Mucosa of rectum (tissue), 2 donors: ENCODE measurements around the gene SINHCAF.

ENCODE experiments used
- H3K27ac ChIP-seq, 2 donors: one replicate each; pipeline ENCODE4 v1.7.0; 2013; ENCODE audit warnings: inconsistent platforms in 2 of 2, low read depth in 2 of 2, low read length in 2 of 2
- H3K27me3 ChIP-seq, 2 donors: one replicate each; pipeline ENCODE4 v1.7.0; 2013; ENCODE audit warnings: low read length in 2 of 2; ENCODE audit not compliant: control insufficient read depth in 2 of 2, insufficient read depth in 2 of 2
- H3K36me3 ChIP-seq, 2 donors: one replicate each; pipeline ENCODE4 v1.7.0; 2013; ENCODE audit warnings: low read length in 2 of 2; ENCODE audit not compliant: control insufficient read depth in 2 of 2, insufficient read depth in 2 of 2
- H3K4me1 ChIP-seq, 2 donors: one replicate each; pipeline ENCODE4 v1.7.0; 2013; ENCODE audit warnings: low read length in 2 of 2, mild to moderate bottlenecking in 1 of 2; ENCODE audit not compliant: control insufficient read depth in 2 of 2, insufficient read depth in 2 of 2
- H3K4me3 ChIP-seq, 2 donors: one replicate each; pipeline ENCODE4 v1.7.0; 2013; ENCODE audit warnings: low read length in 2 of 2
- H3K9ac ChIP-seq, 2 donors: one replicate each; pipeline ENCODE4 v1.7.0; 2013; ENCODE audit warnings: low read length in 2 of 2, low read depth in 1 of 2, mild to moderate bottlenecking in 1 of 2
- H3K9me3 ChIP-seq, 2 donors: one replicate each; pipeline ENCODE4 v1.7.0; 2013; ENCODE audit warnings: low read length in 2 of 2; ENCODE audit not compliant: control insufficient read depth in 2 of 2
- donor health status: healthy.
- donor health status: Normal muscosa, but diverticular disease.

SINHCAF gene

DNA sequence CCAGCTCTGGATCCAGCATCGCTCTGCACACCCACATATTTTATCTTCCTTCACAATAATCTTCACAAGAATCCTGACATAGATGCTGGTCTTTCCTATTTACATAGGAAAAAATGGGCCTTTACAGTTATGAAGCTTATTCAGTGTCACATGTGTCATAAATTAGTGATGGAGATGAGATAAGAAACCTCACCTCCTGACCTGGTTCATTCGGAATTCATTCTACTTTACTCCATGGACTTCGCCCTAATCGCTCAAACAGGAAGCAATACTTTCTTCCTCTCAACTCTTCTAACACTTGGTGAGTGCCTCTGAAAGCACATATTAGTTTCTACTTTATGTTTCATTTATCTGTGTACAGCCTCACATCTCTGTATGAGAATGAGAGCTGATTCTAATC is 12.0 kb upstream of the SINHCAF start:
- no peaks in the 10 kb centered on the region for H3K36me3 ChIP-seq
- H3K4me1 ChIP-seq, result no peaks in the 10 kb centered on the region
- H3K27me3 ChIP-seq, result no peaks in the 10 kb centered on the region
- H3K9me3 ChIP-seq, result no peaks in the 10 kb centered on the region
- no peak overlapping the region for H3K9ac ChIP-seq
- no peak overlapping the region for H3K4me3 ChIP-seq
- no peak overlapping the region for H3K27ac ChIP-seq

DNA sequence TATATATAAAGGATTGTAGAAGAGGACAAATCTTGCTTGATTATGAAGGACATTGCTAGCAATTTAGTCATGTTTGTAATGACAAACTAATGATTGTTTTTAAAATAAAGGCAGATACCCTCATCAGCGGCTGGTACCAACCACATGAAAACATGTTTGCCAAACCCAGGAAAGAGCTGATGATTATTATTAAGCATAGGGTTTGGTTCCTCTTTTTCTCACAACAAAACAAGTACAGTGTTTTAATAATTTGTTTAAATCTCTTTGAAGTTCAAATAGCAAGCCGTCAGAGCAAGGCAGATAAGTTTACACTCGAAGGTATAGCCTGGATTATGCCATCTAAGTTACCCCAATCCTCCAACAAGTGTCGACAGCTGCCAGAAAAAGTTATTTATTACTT is 5.3 kb upstream of the SINHCAF start:
- Histone ChIP-seq H3K36me3 (no peaks in the 10 kb centered on the region), H3K9ac (no peak overlapping the region), H3K27me3 (no peaks in the 10 kb centered on the region), H3K4me1 (peaks cover 3% of the 10 kb centered on the region in 2 donors), H3K4me3 (no peak overlapping the region), H3K9me3 (no peaks in the 10 kb centered on the region), H3K27ac (no peak overlapping the region)

DNA sequence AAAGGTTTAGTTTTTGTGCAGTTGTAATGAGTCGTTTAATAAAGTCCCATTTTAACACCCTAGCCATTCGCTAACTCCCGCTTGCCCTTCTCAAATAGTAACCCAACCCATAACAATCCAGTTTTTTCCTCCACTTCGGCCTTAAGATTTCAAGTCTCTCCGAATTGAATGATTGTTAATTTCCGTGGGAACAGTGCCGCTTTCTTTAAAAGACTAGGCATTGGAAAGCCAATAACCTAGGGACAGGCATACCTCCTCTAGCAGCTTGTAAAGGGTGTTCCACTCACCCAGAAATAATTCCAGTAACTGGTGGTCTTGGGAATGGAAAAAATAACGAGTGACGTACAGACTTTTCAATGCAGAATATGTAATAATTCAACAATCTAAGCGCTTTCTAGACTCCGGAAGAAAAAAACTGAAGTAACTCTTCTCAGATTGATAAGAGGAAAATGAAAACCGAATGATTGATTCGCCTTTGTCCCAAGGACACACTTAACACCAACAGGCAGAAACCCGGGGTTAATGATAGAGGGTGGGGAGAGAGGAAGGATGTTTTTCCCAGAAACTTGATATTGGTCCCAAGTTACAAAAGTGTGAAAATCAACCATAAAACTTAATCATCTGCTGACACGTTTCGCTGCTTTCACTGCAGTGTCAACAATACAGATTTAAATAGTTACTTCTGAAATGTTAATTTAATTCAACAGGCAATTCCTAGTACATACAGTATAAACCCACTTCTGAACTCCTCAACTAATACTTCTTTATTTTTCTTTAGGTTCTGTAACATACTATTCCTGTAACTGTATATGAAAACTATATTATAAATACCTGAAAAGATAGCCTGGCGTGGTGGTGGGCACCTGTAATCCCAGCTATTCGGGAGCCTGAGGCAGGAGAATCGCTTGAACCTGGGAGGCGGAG is 1.0 kb upstream of the SINHCAF start:
- Histone ChIP-seq H3K4me1 (peaks cover 7 to 9% of the 10 kb centered on the region in 2 donors), H3K36me3 (no peaks in the 10 kb centered on the region), H3K4me3 (peak overlapping the region; percentile 85 to 92), H3K9me3 (no peaks in the 10 kb centered on the region), H3K27me3 (no peaks in the 10 kb centered on the region), H3K27ac (peak overlapping the region; percentile 79 to 93), H3K9ac (peak overlapping the region; percentile 89 to 93)

DNA sequence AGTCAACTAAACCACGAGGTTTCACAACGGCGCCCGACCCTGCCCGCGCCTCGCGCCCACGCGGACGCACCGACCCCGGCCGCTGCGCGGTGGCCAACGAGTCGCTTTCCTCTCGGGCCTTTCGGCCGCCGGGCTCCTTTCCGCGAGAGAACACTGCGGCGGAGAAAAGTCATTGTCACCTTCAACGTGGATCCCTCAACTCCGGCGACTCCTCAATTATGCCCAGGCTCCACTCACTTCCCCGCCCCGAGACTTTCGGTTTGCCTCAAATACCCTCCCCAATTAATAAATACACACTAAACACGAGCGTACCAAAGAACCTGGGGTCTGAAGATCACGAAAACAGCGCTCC is 450 bp downstream of the SINHCAF start:
- Histone ChIP-seq H3K27me3 (no peaks in the 10 kb centered on the region), H3K9me3 (no peaks in the 10 kb centered on the region), H3K9ac (peak overlapping the region; percentile 93 to 96), H3K4me1 (peaks cover 7 to 9% of the 10 kb centered on the region in 2 donors), H3K27ac (peak overlapping the region; percentile 93 to 94), H3K36me3 (no peaks in the 10 kb centered on the region), H3K4me3 (peak overlapping the region; percentile 92 to 99)

DNA sequence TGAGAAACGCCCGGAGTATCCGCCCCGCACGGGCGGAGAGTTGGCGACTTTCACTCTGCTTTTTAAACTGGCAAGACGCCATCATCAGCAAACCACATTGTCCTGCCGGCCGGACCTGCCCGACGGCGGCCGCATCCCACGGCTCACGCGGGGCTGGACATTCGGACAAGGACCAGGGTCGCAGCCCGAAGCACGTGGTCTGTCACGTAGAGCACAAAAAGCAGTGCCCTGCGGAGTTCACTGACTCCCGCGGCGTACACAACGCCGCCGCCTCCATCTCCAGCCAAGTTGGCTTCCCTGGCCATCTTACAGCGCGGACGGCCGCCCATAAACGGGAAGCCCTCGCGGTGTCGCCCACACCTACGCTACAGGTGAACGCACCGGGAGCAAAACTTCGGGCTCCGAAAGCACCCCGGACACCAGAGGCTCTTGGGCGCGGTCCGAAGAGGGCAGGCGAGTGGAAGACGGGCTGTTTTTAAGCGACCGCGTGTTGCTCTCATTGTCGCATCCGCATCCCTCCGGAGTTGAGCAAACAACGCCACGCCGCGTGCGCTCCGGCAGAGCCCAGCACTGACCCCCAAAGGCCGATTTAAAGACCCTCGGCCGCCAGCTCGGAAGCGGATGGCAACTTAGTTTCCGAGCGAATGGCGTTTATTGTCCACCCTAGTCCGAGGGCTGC is 966 bp downstream of the SINHCAF start:
- Histone ChIP-seq H3K4me3 (peak overlapping the region; percentile 92 to 99), H3K4me1 (peaks cover 9 to 11% of the 10 kb centered on the region in 2 donors), H3K36me3 (no peaks in the 10 kb centered on the region), H3K9ac (peak overlapping the region; percentile 93 to 96), H3K9me3 (no peaks in the 10 kb centered on the region), H3K27me3 (no peaks in the 10 kb centered on the region), H3K27ac (peak overlapping the region; percentile 93 to 94)

DNA sequence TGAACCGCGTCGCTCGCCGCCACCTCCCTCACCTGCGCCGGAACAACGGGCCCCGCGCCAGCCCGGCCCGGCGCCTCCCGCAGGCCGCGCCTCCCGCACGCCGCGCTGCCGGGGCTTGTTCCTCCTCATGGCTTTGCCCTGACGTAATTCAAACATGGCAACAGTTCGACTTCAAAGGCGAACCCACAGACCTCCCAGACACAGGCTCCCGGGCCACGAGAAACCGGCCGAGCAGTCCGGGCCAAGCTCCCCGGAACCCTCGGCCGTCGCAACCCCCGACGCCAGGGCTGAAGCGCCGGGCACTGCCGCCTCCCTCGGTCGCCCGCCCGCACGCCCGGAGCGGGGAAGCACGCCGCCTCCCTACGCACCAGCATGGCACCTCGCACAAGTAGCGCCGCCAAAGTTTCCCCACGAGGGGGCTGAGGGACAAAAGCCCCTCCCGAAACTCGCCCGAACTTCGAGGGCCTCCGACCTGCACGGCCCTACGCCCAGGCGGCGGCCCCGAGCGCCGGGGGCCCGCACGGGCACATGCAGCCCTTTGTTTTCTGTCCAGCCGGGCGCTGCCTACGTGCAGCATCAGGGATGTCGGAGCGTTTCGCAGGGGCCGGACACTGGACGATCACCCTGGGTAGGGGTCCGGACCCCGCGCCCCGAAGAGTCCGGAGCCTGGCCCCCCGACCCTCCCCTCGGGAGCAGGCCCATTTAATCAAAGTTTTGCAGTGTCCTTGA is 1.7 kb downstream of the SINHCAF start:
- H3K9ac ChIP-seq, result peak overlapping the region; percentile 93 to 96
- peak overlapping the region; percentile 92 to 99 for H3K4me3 ChIP-seq
- peak overlapping the region; percentile 93 to 94 for H3K27ac ChIP-seq
- no peaks in the 10 kb centered on the region for H3K36me3 ChIP-seq
- no peaks in the 10 kb centered on the region for H3K27me3 ChIP-seq
- no peaks in the 10 kb centered on the region for H3K9me3 ChIP-seq
- H3K4me1 ChIP-seq, result peaks cover 9 to 12% of the 10 kb centered on the region in 2 donors

DNA sequence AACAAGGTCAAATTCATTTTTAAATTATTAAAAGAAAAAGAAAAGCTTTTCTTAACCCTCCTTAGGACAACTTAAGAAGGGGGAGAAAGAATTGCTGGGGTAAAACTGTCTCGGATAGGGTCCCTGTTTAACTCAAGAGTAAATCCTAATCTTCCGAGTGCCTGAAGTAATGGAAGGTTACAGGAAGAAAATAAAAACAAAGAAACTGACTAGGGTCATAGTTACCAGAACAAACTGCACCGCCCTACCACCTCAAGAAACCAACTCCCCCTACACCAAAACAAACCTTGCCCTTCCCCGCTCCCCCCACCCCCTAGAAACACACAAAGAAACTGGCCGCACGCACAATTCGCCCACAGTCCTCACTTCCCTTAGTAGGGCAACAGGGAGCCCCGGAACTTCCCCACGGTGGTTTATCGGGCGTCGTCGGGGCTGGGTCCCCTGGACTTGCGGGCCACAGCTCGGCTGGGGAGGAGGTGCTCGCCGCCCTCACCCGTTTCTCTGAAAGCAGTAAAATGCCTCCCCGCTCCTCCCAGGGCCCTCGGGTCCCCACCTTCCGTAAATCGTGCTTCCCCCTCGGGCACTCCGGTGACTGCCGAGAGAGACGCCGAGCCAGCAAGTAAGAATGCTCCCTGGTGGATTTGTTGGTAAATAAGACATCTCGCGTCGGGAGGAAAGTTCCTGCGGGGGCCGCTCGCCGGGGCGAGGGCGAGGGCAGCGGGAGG is 2.4 kb downstream of the SINHCAF start:
- peak overlapping the region; percentile 93 to 96 for H3K9ac ChIP-seq
- H3K4me1 ChIP-seq, result peaks cover 9 to 12% of the 10 kb centered on the region in 2 donors
- H3K27me3 ChIP-seq, result no peaks in the 10 kb centered on the region
- H3K27ac ChIP-seq, result peak overlapping the region; percentile 93 to 94
- no peaks in the 10 kb centered on the region for H3K9me3 ChIP-seq
- no peaks in the 10 kb centered on the region for H3K36me3 ChIP-seq
- peak overlapping the region; percentile 92 to 99 for H3K4me3 ChIP-seq

DNA sequence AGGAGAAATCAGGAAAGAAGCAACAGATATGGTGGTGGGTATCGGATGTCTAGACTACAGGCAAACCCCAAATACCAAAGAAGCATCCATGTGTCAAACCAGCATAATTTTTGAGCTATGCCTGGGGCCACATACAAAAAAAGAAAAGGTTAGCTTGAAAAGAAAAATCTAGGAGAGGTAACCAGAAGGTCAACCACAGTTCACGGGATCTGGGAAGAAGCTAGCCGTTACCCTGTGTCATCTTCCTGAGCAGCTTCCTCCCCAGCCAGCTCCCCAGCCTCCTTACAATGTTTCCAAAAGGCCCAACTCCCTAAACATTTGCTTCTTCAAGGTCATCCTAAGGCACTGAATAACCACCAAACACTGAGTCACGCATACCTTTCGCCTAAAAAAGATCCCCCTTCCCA is 3.1 kb downstream of the SINHCAF start:
- Histone ChIP-seq H3K9me3 (no peaks in the 10 kb centered on the region), H3K36me3 (no peaks in the 10 kb centered on the region), H3K27ac (peak overlapping the region; percentile 93 to 94), H3K4me3 (peak overlapping the region; percentile 30 to 99), H3K9ac (peak overlapping the region; percentile 93 to 96), H3K27me3 (no peaks in the 10 kb centered on the region), H3K4me1 (peaks cover 12% of the 10 kb centered on the region in 2 donors)

DNA sequence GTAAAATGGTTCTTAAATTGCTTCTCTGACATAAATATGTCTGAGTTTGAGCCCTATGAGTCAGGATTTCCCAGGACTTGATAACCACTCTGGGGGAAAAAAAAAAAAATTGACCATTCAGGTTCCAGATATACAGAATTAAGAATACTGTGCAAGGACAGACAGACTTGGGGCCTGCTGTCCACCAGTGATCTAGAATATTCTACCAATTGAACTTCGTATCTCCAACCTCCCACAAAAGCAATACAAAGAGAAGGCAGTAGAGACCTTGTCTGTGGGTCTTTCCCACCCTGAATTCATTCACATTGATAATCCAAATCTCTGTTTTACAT is 4.1 kb downstream of the SINHCAF start:
- H3K27ac ChIP-seq, result no peak overlapping the region
- no peak overlapping the region for H3K9ac ChIP-seq
- H3K4me1 ChIP-seq, result peaks cover 11 to 14% of the 10 kb centered on the region in 2 donors
- H3K27me3 ChIP-seq, result no peaks in the 10 kb centered on the region
- H3K9me3 ChIP-seq, result no peaks in the 10 kb centered on the region
- no peaks in the 10 kb centered on the region for H3K36me3 ChIP-seq
- H3K4me3 ChIP-seq, result no peak overlapping the region
